HCT116 (cell line): Measurements from ENCODE around the gene CCM2L. TPM values are rescaled to one million over a fixed set of nuclear protein-coding genes. Genes with fewer than 3 reads are reported as not detected.

Experiments used
- ATAC-seq: fragments of 200-7000 bp; cut with Tn5 transposase; 2 replicates; pipeline ENCODE4 v1.9.1; 2020; ENCODE audit warnings: mild to moderate bottlenecking, moderate library complexity
- BruUV-seq: library from RNA; stranded (reverse); fragments of 400-500 nt; replicated peaks from 2 replicates; lab custom pipeline; 2021; lab: Mats Ljungman, UMichigan
- CTCF ChIA-PET: fragments of 300-600 bp; sonication (Branson Sonifier 250); formaldehyde crosslinking; loops from one replicate; lab custom pipeline; 2021; ENCODE audit warnings: antibody characterized with exemption; lab: Charles Lee
- POLR2A ChIA-PET: fragments of 300-600, 350-600 bp; sonication (Branson Sonifier 250); formaldehyde crosslinking; loops from one replicate; lab custom pipeline; 2021; ENCODE audit warnings: antibody characterized with exemption; lab: Charles Lee
- RAD21 ChIA-PET, 2 experiments: fragments of 300-600 bp; sonication (Branson Sonifier 250); formaldehyde crosslinking; loops; one replicate each; lab custom pipeline; 2023; ENCODE audit warnings: low total read pairs in 2 of 2; ENCODE audit not compliant: uncharacterized antibody in 2 of 2, unreplicated experiment in 2 of 2, low non-redundant PET in 1 of 2; lab: Charles Lee
- DNase-seq: peaks from one replicate; pipeline ENCODE4 v3.0.0-alpha.2; 2010; ENCODE audit warnings: low read depth, low spot score
- H2AFZ ChIP-seq: fragments of 200-600 bp; shearing (Covaris generic), sonication (generic); 2 replicates; pipeline ENCODE4 v1.6.1; 2017; ENCODE audit warnings: low read depth, mixed run types, mixed read lengths, antibody characterized with exemption, low read length; ENCODE audit not compliant: poor library complexity, severe bottlenecking
- H3K27ac ChIP-seq: 2 replicates; pipeline ENCODE4 v1.5.1; 2012; ENCODE audit warnings: low read depth, low read length
- H3K27me3 ChIP-seq: fragments of 200-600 bp; sonication (generic); 2 replicates; pipeline ENCODE4 v1.6.1; 2016; ENCODE audit warnings: mixed run types, low read length, mixed read lengths; ENCODE audit not compliant: insufficient read depth
- H3K36me3 ChIP-seq, 2 experiments: fragments of 200-500 bp in 1 of 2; fragments of 200-600 bp in 1 of 2; sonication (Bioruptor generic) in 1 of 2; sonication (generic) in 1 of 2; 2 replicates each; pipeline versions ENCODE4 v1.5.1 to v1.6.1; 2014 to 2016; ENCODE audit warnings: low read length in 2 of 2, inconsistent platforms in 1 of 2, mixed read lengths in 1 of 2, mixed run types in 1 of 2; ENCODE audit not compliant: insufficient read depth in 2 of 2, control insufficient read depth in 1 of 2
- H3K4me1 ChIP-seq, 2 experiments: fragments of 200-600 bp in 1 of 2; sonication (generic) in 1 of 2; 2 replicates each; pipeline versions ENCODE4 v1.5.1 to v1.6.1; 2012 to 2017; ENCODE audit warnings: low read length in 2 of 2, inconsistent platforms in 1 of 2, mild to moderate bottlenecking in 1 of 2, mixed read lengths in 1 of 2, mixed run types in 1 of 2, moderate library complexity in 1 of 2; ENCODE audit not compliant: insufficient read depth in 2 of 2, control insufficient read depth in 1 of 2
- H3K4me2 ChIP-seq: fragments of 200-600 bp; sonication (generic); 2 replicates; pipeline ENCODE4 v1.6.1; 2017; ENCODE audit warnings: mixed run types, low read length, mixed read lengths
- H3K4me3 ChIP-seq, 2 experiments: fragments of 200-600 bp in 1 of 2; sonication (generic) in 1 of 2; replicated peaks in 1 of 2; 2 replicates each; pipeline ENCODE4 v1.5.1; 2011 to 2016; ENCODE audit warnings: low read length in 2 of 2, control low read depth in 1 of 2, low read depth in 1 of 2, mild to moderate bottlenecking in 1 of 2, mixed read lengths in 1 of 2, mixed run types in 1 of 2
- H3K79me2 ChIP-seq: fragments of 200-600 bp; sonication (generic); 2 replicates; pipeline ENCODE4 v1.6.1; 2017; ENCODE audit warnings: mild to moderate bottlenecking, mixed run types, low read length, moderate library complexity, mixed read lengths; ENCODE audit not compliant: insufficient read depth
- H3K9ac ChIP-seq: fragments of 200-600 bp; sonication (generic); 2 replicates; pipeline ENCODE4 v1.6.1; 2016; ENCODE audit warnings: low read length, mixed read lengths
- H3K9me2 ChIP-seq: fragments of 200-600 bp; sonication (generic), shearing (Covaris generic); 2 replicates; pipeline ENCODE4 v1.6.1; 2017; ENCODE audit warnings: mixed run types, mild to moderate bottlenecking, moderate library complexity; ENCODE audit not compliant: insufficient read depth
- H3K9me3 ChIP-seq, 2 experiments: fragments of 200-500 bp in 1 of 2; fragments of 200-600 bp in 1 of 2; sonication (Bioruptor generic) in 1 of 2; sonication (generic) in 1 of 2; 2 replicates each; pipeline ENCODE4 v1.6.1; 2014 to 2017; ENCODE audit warnings: low read length in 2 of 2, mixed read lengths in 2 of 2, inconsistent platforms in 1 of 2, low read depth in 1 of 2, mild to moderate bottlenecking in 1 of 2, mixed run types in 1 of 2, moderate library complexity in 1 of 2; ENCODE audit not compliant: control insufficient read depth in 1 of 2, insufficient read depth in 1 of 2
- H4K20me1 ChIP-seq: fragments of 200-600 bp; sonication (generic), shearing (Covaris generic); 2 replicates; pipeline ENCODE4 v1.6.1; 2017; ENCODE audit warnings: mixed run types, mild to moderate bottlenecking, moderate library complexity; ENCODE audit not compliant: insufficient read depth
- ATF3 ChIP-seq: IDR thresholded peaks from 2 replicates; pipeline ENCODE4 v1.6.1; 2012
- CEBPB ChIP-seq: IDR thresholded peaks from 2 replicates; pipeline ENCODE4 v1.6.1; 2012; ENCODE audit warnings: low read depth
- ELF1 ChIP-seq: IDR thresholded peaks from 2 replicates; pipeline ENCODE4 v1.6.1; 2012; ENCODE audit warnings: low read depth, borderline replicate concordance
- EZH2 ChIP-seq: fragments of 200-600 bp; sonication (generic); IDR thresholded peaks from 2 replicates; pipeline ENCODE4 v1.6.1; 2017; ENCODE audit warnings: antibody characterized with exemption, mixed run types
- FOSL1 ChIP-seq: IDR thresholded peaks from 2 replicates; pipeline ENCODE4 v1.6.1; 2012; ENCODE audit warnings: low read depth
- MAX ChIP-seq: IDR thresholded peaks from 2 replicates; pipeline ENCODE4 v1.6.1; 2012
- POLR2AphosphoS5 ChIP-seq: IDR thresholded peaks from 2 replicates; pipeline ENCODE4 v1.6.1; 2011; ENCODE audit warnings: mild to moderate bottlenecking, low read depth, low read length, moderate library complexity
- RAD21 ChIP-seq: IDR thresholded peaks from 2 replicates; pipeline ENCODE4 v1.6.1; 2012; ENCODE audit warnings: low read depth, mild to moderate bottlenecking
- SIN3A ChIP-seq: IDR thresholded peaks from 2 replicates; pipeline ENCODE4 v1.6.1; 2012; ENCODE audit warnings: low read depth
- SP1 ChIP-seq: IDR thresholded peaks from 2 replicates; pipeline ENCODE4 v1.6.1; 2012; ENCODE audit warnings: low read depth
- SRF ChIP-seq: IDR thresholded peaks from 2 replicates; pipeline ENCODE4 v1.6.1; 2012; ENCODE audit warnings: low read depth
- YY1 ChIP-seq: IDR thresholded peaks from 2 replicates; pipeline ENCODE4 v1.6.1; 2011; ENCODE audit warnings: low read length, low read depth, moderate library complexity, mild to moderate bottlenecking; ENCODE audit not compliant: insufficient replicate concordance; ENCODE audit errors: extremely low read depth
- intact Hi-C: fragments of 100-400 bp; cut with micrococcal nuclease; formaldehyde crosslinking; loops from 2 replicates; pipeline ENCODE4 v1.10.0; 2022
- total RNA-seq: library from RNA; stranded (reverse); gene quantifications from one replicate; pipeline ENCODE4 v1.2.1, GENCODE V29; 2021; ENCODE audit not compliant: unreplicated experiment

CCM2L gene
- total RNA-seq, 1 experiment from 2014 or later: 1.4 TPM

GRCh38 chr20:31974296-31974695, 35.9 kb upstream of the CCM2L start:
- no peaks in the 10 kb centered on the region for H3K79me2 ChIP-seq
- no peak overlapping the region for H3K4me3 ChIP-seq
- peaks cover 36% of the 10 kb centered on the region for H3K27me3 ChIP-seq
- ATAC-seq (no peak), DNase-seq (no peak)
- H3K9ac ChIP-seq: no peak overlapping the region
- intact Hi-C loops: no loop called here
- no peaks in the 10 kb centered on the region for H4K20me1 ChIP-seq
- ChIA-PET CTCF (no interaction called here), RAD21 (no interaction called here), POLR2A (no interaction called here)
- no peak for TF ChIP-seq SRF
- no peak for TF ChIP-seq POLR2AphosphoS5
- no peak for TF ChIP-seq YY1
- TF ChIP-seq ATF3: no peak
- TF ChIP-seq SP1: no peak
- no peaks in the 10 kb centered on the region for H3K9me2 ChIP-seq
- no peaks in the 10 kb centered on the region for H3K4me1 ChIP-seq
- no peaks in the 10 kb centered on the region for H3K36me3 ChIP-seq
- no peak overlapping the region for H3K4me2 ChIP-seq
- no peak overlapping the region for H3K27ac ChIP-seq
- H3K9me3 ChIP-seq: no peaks in the 10 kb centered on the region
- no peak overlapping the region for H2AFZ ChIP-seq
- no TSS peak for BruUV-seq

GRCh38 chr20:31974951-31975487, 35.2 kb upstream of the CCM2L start:
- Histone ChIP-seq H3K27ac (no peak overlapping the region), H2AFZ (no peak overlapping the region), H3K27me3 (peaks cover 29% of the 10 kb centered on the region), H3K9me3 (no peaks in the 10 kb centered on the region), H3K9ac (no peak overlapping the region), H3K4me1 (no peaks in the 10 kb centered on the region), H3K4me2 (no peak overlapping the region), H4K20me1 (no peaks in the 10 kb centered on the region), H3K79me2 (no peaks in the 10 kb centered on the region), H3K36me3 (no peaks in the 10 kb centered on the region), H3K9me2 (no peaks in the 10 kb centered on the region), H3K4me3 (no peak overlapping the region)
- DNase-seq (no peak), ATAC-seq (no peak)
- ChIA-PET CTCF (no interaction called here), RAD21 (no interaction called here), POLR2A (no interaction called here)
- TF ChIP-seq POLR2AphosphoS5 (no peak), SIN3A (no peak), RAD21 (no peak), MAX (no peak), ELF1 (no peak), CEBPB (no peak), EZH2 (no peak), SP1 (no peak), FOSL1 (no peak)
- no TSS peak for BruUV-seq
- intact Hi-C loops: no loop called here
